Activated CD4-positive, alpha-beta T cell treated with anti-CD3 and anti-CD28 coated beads, Interleukin-2, amount 10 ng/mL, durations not matched to agents 24 days and 14 days (primary cell): ENCODE results near the gene P2RX4. TPM values are rescaled to one million over a fixed set of nuclear protein-coding genes. Genes with fewer than 3 reads are reported as not detected.
"Not testable (repeated sequence)": the region's sequence is repeated elsewhere in the genome, so short reads cannot be mapped to it uniquely, and the experiment has no call there.

ENCODE experiments used
- DNase-seq: peaks from one replicate; pipeline ENCODE4 v3.0.0; 2022
- H3K27ac Mint-ChIP-seq: one replicate; pipeline ENCODE4 v1.8.0; 2022; ENCODE audit warnings: mild to moderate bottlenecking, mixed read lengths
- H3K27me3 Mint-ChIP-seq: one replicate; pipeline ENCODE4 v1.8.0; 2022; ENCODE audit warnings: mixed read lengths
- H3K36me3 Mint-ChIP-seq: one replicate; pipeline ENCODE4 v1.8.0; 2022; ENCODE audit warnings: low read depth, mild to moderate bottlenecking, mixed read lengths
- H3K4me1 Mint-ChIP-seq: one replicate; pipeline ENCODE4 v1.8.0; 2021; ENCODE audit warnings: mixed read lengths
- H3K4me3 Mint-ChIP-seq: one replicate; pipeline ENCODE4 v1.8.0; 2022; ENCODE audit warnings: mild to moderate bottlenecking, moderate library complexity, mixed read lengths
- H3K9me3 Mint-ChIP-seq: one replicate; pipeline ENCODE4 v1.8.0; 2021; ENCODE audit warnings: mixed read lengths
- intact Hi-C: fragments of 100-400 bp; cut with micrococcal nuclease; formaldehyde crosslinking; loops from one replicate; pipeline ENCODE4 v1.15.1; 2023
- total RNA-seq: library from RNA; stranded (reverse); gene quantifications from 2 replicates; pipeline ENCODE4 v1.2.3, GENCODE V29; 2022

Gene P2RX4, protein sequence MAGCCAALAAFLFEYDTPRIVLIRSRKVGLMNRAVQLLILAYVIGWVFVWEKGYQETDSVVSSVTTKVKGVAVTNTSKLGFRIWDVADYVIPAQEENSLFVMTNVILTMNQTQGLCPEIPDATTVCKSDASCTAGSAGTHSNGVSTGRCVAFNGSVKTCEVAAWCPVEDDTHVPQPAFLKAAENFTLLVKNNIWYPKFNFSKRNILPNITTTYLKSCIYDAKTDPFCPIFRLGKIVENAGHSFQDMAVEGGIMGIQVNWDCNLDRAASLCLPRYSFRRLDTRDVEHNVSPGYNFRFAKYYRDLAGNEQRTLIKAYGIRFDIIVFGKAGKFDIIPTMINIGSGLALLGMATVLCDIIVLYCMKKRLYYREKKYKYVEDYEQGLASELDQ
- total RNA-seq, result 20.9 and 25.9 TPM in 2 replicates

DNA sequence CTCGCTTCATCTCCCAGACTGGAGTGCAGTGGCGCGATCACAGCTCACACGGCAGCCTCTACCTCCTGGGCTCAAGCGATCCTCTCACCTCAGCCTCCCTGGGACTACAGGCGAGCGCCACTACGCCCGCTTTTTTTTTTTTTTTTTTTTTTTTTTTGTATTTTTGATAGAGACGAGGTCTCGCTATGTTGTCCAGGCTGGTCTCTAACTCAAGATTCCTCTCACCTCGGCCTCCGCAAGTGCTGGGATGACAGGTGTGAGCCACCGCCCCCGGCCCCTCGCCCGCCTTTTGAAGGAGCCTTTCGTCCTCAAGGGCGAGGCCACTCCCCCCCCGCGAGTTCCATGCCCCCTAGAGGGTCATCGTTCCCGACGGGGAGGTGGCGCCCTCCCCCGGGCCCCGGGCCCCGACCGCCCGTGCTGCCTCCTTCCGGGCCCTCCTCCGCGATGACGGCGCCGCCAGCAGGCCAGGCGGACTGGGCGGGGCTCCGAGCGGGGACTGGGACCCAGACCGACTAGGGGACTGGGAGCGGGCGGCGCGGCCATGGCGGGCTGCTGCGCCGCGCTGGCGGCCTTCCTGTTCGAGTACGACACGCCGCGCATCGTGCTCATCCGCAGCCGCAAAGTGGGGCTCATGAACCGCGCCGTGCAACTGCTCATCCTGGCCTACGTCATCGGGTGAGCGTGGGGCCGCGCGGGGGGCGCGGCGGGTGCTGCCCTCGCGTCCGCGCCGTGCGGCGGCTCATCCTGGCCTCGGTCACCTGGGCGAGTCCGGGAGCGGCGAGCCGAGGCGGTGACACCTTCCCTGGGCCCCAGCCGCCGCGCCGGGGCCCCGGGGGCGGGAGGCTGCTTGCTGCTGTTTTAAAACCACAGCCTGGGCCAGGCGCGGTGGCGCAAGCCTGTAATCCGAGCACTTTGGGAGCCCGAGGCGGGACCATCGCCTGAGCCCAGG lies at the start of gene P2RX4:
P2RX4 (plus strand) TSS at position 506 of the 949 bp plus-strand sequence; CDS start at position 542, 36 bp downstream.
- H3K27ac Mint-ChIP-seq, result peak within 1 kb of the TSS; percentile 94
- no peaks in the 10 kb centered on the region for H3K27me3 Mint-ChIP-seq
- peaks cover 21% of the 10 kb centered on the region for H3K36me3 Mint-ChIP-seq
- peak; percentile 97 for DNase-seq
- intact Hi-C loops, result loop anchor here (1.0 to 5.0 kb wide), 4 partner anchors 68 to 175 kb away; partner anchors contain the start of gene CAMKK2
- H3K9me3 Mint-ChIP-seq, result peaks cover under 1% of the 10 kb centered on the region
- peak within 1 kb of the TSS; percentile 92 for H3K4me3 Mint-ChIP-seq
- peaks cover 31% of the 10 kb centered on the region for H3K4me1 Mint-ChIP-seq

DNA sequence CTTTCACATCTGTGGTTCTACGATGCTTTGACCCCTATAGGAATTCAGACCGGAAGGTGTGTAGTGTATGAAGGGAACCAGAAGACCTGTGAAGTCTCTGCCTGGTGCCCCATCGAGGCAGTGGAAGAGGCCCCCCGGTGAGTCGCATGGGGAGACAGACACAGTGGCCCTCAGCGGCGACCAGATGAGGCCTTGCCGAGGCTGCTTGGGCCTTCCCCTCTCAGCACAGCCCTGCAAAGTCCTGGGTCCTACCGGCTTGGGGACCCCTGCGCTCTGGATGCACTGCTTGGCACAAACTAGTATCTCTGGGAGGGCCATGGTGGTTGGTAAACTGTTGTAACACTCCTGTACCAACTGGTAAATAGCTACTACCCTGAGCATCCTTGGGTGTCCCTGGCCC lies 47.5 kb upstream of the P2RX4 start:
- intact Hi-C loops, result no loop called here
- Mint-ChIP-seq H3K36me3 (peaks cover 58% of the 10 kb centered on the region), H3K4me3 (no peak overlapping the region), H3K9me3 (peaks cover 4% of the 10 kb centered on the region), H3K27ac (no peak overlapping the region), H3K4me1 (peaks cover 5% of the 10 kb centered on the region), H3K27me3 (no peaks in the 10 kb centered on the region)
- no peak for DNase-seq

DNA sequence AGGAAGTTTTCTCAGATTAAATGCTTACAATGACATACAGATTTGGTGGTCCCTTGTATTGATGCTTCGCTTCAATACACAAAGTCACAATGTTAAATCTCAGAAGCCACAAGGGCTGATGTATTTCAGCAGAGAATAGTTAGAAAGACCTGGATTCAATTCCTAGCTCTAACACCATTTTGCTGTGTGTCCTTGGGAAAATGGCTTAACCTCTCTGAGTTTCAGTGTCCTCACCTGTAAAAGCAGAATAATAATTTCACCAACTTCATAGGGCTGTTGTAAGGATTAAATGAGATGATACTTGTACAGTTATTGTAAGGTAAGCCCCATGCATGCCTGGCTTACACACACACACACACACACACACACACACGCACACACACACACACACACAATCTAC lies 46.9 kb upstream of the P2RX4 start:
- H3K4me3 Mint-ChIP-seq, result no peak overlapping the region
- peaks cover 3% of the 10 kb centered on the region for H3K9me3 Mint-ChIP-seq
- no peak overlapping the region for H3K27ac Mint-ChIP-seq
- H3K27me3 Mint-ChIP-seq, result no peaks in the 10 kb centered on the region
- DNase-seq, result no peak
- H3K4me1 Mint-ChIP-seq, result peaks cover 5% of the 10 kb centered on the region
- H3K36me3 Mint-ChIP-seq, result peaks cover 53% of the 10 kb centered on the region
- intact Hi-C loops, result no loop called here

DNA sequence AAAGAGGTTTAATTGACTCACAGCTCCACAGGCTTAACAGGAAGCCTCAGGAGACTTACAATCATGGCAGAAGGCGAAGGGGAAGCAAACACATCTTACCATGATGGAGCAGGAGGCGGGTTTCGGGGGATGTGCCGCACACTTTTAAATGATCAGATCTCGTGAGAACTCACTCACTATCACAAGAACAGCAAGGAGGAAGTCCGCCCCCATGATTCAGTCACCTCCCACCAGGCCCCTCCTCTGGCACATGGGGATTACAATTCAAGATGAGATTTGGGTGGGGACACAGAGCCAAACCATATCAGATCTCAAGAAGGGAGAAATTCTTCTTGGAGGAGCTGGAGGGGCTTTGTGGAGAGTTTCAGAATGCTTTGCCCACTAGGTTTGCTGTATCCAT lies 45.1 kb upstream of the P2RX4 start:
- H3K9me3 Mint-ChIP-seq, DNase-seq, H3K4me3 Mint-ChIP-seq, intact Hi-C loops, H3K27me3 Mint-ChIP-seq, H3K27ac Mint-ChIP-seq, H3K4me1 Mint-ChIP-seq: not testable (repeated sequence)
- peaks cover 45% of the 10 kb centered on the region for H3K36me3 Mint-ChIP-seq

DNA sequence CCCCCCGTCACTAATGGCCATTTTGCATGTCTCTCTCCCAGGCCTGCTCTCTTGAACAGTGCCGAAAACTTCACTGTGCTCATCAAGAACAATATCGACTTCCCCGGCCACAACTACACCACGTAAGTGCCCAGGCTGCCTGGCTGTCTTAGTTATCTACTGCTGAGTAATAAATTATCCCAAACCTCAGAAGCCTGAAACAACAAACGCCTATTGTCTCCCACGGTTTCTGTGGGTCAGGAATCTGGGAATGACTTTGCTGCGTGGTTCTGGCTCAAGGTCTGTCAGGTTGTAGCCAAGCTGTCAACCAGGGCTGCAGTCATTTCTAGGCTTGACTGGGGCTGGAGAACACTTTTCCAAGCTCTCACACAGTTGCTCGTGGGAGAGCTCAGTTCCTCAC lies 44.6 kb upstream of the P2RX4 start:
- Mint-ChIP-seq H3K27me3 (no peaks in the 10 kb centered on the region), H3K4me3 (no peak overlapping the region), H3K9me3 (no peaks in the 10 kb centered on the region), H3K4me1 (peaks cover 3% of the 10 kb centered on the region), H3K36me3 (peaks cover 44% of the 10 kb centered on the region), H3K27ac (no peak overlapping the region)
- no peak for DNase-seq
- intact Hi-C loops, result no loop called here

DNA sequence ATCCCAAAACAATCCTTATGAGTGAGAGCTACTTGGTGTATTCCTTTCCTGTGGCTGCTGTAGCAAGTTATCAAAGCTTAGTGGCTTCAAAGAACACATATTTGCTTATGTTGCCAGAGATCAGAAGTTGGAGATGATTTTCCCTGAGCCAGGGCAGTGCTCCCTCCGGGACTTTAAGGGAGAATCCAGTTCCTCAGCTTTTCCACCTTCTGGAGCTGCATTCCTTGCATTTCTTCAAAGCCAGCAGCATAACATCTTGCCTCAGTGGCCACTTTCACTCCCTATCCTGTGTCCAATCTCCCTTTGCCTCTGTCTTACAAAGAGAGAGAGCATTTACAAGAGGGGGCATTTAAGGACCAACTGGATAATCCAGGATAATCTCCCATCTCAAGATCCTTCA lies 43.6 kb upstream of the P2RX4 start:
- Mint-ChIP-seq H3K4me1 (peaks cover 3% of the 10 kb centered on the region), H3K27ac (no peak overlapping the region), H3K4me3 (no peak overlapping the region), H3K27me3 (no peaks in the 10 kb centered on the region), H3K36me3 (peaks cover 41% of the 10 kb centered on the region), H3K9me3 (no peaks in the 10 kb centered on the region)
- DNase-seq, result no peak
- intact Hi-C loops, result no loop called here

DNA sequence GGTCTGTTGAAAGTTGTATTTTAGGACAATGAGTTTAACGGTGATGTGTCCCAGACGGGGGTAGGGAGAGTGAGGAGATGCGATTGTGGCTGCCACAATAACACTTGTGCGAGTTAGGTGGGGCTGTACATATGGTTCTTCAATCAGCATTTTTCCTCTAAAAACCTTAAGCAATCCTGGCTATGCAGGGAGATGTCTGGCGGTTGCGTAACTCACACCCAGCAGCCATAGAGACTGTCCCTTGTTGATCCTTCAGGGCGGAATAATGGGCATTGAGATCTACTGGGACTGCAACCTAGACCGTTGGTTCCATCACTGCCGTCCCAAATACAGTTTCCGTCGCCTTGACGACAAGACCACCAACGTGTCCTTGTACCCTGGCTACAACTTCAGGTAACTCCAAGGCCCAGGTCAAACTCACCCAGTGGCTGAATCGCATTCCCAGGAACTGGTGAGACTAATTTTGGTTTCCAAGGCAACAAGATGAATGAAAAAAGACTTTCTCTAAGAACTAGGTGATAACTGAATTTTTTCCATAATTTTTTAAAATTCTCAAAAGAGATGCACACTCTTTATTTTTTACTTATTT lies 42.6 kb upstream of the P2RX4 start:
- Mint-ChIP-seq H3K4me1 (peaks cover 3% of the 10 kb centered on the region), H3K9me3 (no peaks in the 10 kb centered on the region), H3K36me3 (peaks cover 37% of the 10 kb centered on the region), H3K27ac (no peak overlapping the region), H3K4me3 (no peak overlapping the region), H3K27me3 (no peaks in the 10 kb centered on the region)
- intact Hi-C loops, result no loop called here
- DNase-seq, result no peak

DNA sequence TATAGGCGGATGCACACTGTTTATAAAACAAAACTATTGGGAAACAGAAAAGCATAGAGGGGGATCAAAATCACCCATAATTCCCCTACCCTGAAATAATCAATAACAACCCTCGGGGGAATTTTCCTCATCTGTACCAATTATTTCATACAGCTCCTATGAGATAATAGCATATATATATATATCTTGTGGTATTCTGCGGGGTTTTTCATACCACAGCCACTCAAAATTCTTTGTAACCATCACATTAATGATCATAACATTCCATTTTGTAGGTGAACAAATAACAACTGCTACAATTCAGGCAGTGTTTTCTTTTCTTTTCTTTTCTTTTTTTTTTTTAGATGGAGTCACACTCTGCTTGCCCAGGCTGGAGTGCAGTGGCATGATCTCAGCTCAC lies 42.0 kb upstream of the P2RX4 start:
- peaks cover 36% of the 10 kb centered on the region for H3K36me3 Mint-ChIP-seq
- intact Hi-C loops, result no loop called here
- no peak overlapping the region for H3K27ac Mint-ChIP-seq
- H3K9me3 Mint-ChIP-seq, result no peaks in the 10 kb centered on the region
- DNase-seq, result no peak
- peaks cover 3% of the 10 kb centered on the region for H3K4me1 Mint-ChIP-seq
- no peak overlapping the region for H3K4me3 Mint-ChIP-seq
- H3K27me3 Mint-ChIP-seq, result no peaks in the 10 kb centered on the region

DNA sequence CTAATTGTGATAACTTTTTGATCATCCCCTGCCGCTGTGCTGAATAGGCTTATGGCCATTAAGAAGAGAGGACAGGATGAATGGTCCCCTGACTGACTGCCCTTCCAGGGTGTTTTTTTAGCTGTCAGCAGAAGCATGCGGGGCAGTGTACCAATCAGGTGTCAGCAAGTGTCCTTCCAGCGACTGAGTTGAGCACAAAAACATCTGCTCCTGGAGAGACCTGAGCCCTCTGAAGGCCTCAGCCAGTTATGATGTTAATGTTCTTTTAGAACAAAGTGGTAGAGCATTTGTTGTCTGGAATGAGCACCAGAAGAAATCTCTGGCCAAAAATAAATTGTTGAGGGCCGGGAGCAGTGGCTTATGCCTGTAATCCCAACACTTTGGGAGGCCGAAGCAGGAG lies 39.8 kb upstream of the P2RX4 start:
- no peaks in the 10 kb centered on the region for H3K9me3 Mint-ChIP-seq
- intact Hi-C loops, result no loop called here
- H3K27me3 Mint-ChIP-seq, result no peaks in the 10 kb centered on the region
- no peak for DNase-seq
- H3K36me3 Mint-ChIP-seq, result peaks cover 28% of the 10 kb centered on the region
- H3K4me3 Mint-ChIP-seq, result no peak overlapping the region
- H3K4me1 Mint-ChIP-seq, result peaks cover 2% of the 10 kb centered on the region
- H3K27ac Mint-ChIP-seq, result no peak overlapping the region

DNA sequence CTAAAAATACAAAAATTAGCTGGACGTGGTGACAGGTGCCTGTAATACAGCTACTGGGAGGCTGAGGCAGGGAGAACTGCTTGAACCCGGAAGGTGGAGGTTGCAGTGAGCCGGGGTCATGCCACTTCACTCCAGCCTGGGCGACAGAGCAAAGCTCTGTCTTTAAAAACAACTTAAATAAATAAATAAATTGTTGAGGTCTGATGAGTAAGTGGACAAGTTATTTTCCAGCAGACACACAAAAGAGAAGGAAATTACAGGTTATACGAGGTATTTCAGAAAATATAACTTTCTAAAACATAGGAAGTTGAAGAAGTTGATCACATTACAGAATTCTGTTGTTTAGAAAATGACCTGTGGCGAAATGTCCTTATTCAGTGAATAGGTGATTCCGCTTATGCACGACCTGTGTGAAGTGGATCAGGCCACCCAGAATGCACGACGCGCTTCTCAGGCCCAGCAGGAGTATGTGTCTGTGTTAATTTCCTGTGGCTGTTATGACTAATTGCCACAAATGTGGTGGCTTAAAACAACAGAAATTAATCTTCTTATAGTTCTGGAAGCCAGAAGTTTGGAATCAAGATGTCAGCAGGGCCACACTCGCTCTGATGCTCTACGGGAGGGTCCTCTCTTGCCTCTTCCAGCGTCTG lies 39.2 kb upstream of the P2RX4 start:
- Mint-ChIP-seq H3K9me3 (no peaks in the 10 kb centered on the region), H3K4me3 (no peak overlapping the region), H3K27me3 (no peaks in the 10 kb centered on the region), H3K36me3 (peaks cover 24% of the 10 kb centered on the region), H3K27ac (no peak overlapping the region), H3K4me1 (no peaks in the 10 kb centered on the region)
- no peak for DNase-seq
- intact Hi-C loops, result no loop called here

DNA sequence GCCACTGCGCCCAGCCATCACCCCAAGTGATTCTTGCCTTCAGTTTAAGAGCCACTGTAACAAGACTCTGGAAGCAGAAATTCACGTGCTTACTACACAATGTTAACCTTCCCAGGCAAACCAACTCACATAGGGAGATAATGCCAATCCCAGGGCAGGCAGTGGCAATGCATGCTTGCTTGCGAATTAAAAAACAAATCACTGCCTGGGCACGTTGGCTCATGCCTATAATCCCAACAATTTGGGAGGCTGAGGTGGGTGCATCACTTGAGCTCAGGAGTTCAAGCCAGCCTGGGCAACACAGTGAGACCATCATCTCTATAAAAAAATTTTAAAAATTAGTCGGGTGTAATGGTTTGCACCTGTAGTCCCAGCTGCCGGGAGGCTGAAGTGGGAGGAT lies 37.8 kb upstream of the P2RX4 start:
- peaks cover 24% of the 10 kb centered on the region for H3K36me3 Mint-ChIP-seq
- H3K27me3 Mint-ChIP-seq, result no peaks in the 10 kb centered on the region
- no peak overlapping the region for H3K4me3 Mint-ChIP-seq
- H3K9me3 Mint-ChIP-seq, result no peaks in the 10 kb centered on the region
- DNase-seq, result no peak
- H3K4me1 Mint-ChIP-seq, result peaks cover 2% of the 10 kb centered on the region
- no peak overlapping the region for H3K27ac Mint-ChIP-seq
- intact Hi-C loops, result no loop called here

DNA sequence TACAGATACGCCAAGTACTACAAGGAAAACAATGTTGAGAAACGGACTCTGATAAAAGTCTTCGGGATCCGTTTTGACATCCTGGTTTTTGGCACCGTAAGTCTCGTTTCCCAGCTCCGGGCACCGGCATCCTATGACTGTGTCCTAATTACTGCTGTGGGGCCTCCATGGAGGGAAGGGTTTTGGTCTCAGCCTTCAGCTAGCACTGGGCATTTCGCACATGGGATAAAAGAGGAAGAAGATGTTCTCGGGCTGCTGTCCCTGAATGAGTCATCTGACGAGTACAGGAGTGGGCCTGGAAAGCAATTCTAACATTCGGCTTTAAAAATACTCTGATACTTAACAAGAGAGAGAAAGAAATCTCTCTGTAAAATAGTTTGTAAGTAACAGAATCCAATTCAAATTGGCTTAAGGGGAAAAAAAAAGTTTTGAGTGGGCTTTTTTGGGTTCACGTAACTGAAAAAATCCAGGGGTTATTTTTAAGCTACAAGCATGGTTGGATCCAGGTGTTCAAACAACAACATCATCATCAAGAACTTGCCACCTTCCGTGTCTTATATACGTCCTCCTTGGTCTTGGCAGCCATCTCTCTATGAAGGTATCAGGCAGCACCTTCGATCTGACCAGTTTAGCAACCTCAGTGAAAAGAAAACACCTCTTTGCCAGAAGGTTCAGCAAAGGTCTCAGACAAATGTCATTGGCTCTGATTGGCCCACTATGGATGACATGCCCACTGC lies 34.4 kb upstream of the P2RX4 start:
- Mint-ChIP-seq H3K4me1 (peaks cover 2% of the 10 kb centered on the region), H3K36me3 (peaks cover 26% of the 10 kb centered on the region), H3K4me3 (no peak overlapping the region), H3K9me3 (no peaks in the 10 kb centered on the region), H3K27me3 (no peaks in the 10 kb centered on the region), H3K27ac (no peak overlapping the region)
- DNase-seq, result no peak
- intact Hi-C loops, result no loop called here
